Thymus (tissue), 11 donors: ENCODE results near the gene MMD. TPM values are rescaled to one million over a fixed set of nuclear protein-coding genes. Genes with fewer than 3 reads are reported as not detected.

Source experiments
- DNase-seq, 9 donors: peaks; one replicate each; pipeline ENCODE4 v3.0.0-alpha.2; 2013; ENCODE audit warnings: low spot score in 9 of 9, low read depth in 6 of 9, missing footprints in 1 of 9
- H3K27ac ChIP-seq, 2 donors: one replicate each; pipeline ENCODE4 v1.5.1; 2013; ENCODE audit warnings: control low read depth in 1 of 2, low read depth in 1 of 2, low read length in 1 of 2, mild to moderate bottlenecking in 1 of 2, moderate library complexity in 1 of 2
- H3K27me3 ChIP-seq, 2 donors: one replicate each; pipeline ENCODE4 v1.5.1; 2013; ENCODE audit warnings: low read length in 1 of 2; ENCODE audit not compliant: control insufficient read depth in 2 of 2, insufficient read depth in 1 of 2
- H3K36me3 ChIP-seq, 2 donors: one replicate each; pipeline ENCODE4 v1.5.1; 2013; ENCODE audit warnings: low read length in 1 of 2, mild to moderate bottlenecking in 1 of 2, moderate library complexity in 1 of 2; ENCODE audit not compliant: control insufficient read depth in 2 of 2, insufficient read depth in 2 of 2
- H3K4me1 ChIP-seq, 2 donors: one replicate each; pipeline ENCODE4 v1.5.1; 2013; ENCODE audit warnings: low read length in 2 of 2; ENCODE audit not compliant: control insufficient read depth in 2 of 2, insufficient read depth in 2 of 2
- H3K4me3 ChIP-seq, 2 donors: one replicate each; pipeline ENCODE4 v1.5.1; 2013; ENCODE audit warnings: low read length in 2 of 2, control low read depth in 1 of 2, mild to moderate bottlenecking in 1 of 2
- H3K9me3 ChIP-seq, 2 donors: one replicate each; pipeline ENCODE4 v1.5.1; 2013; ENCODE audit warnings: low read length in 1 of 2, mild to moderate bottlenecking in 1 of 2; ENCODE audit not compliant: control insufficient read depth in 2 of 2, insufficient read depth in 1 of 2
- WGBS: extraction: QIAGEN DNeasy Blood & Tissue Kit; methylation state at CpG from one replicate; pipeline ENCODE4 v1.1.7; 2013; 5-methylcytosine and 5-hydroxymethylcytosine counted together
- polyA plus RNA-seq: library from polyadenylated mRNA; stranded (reverse); fragments of 200-250 nt; gene quantifications from one replicate; pipeline ENCODE4 v1.2.3, GENCODE V29; 2013
- total RNA-seq: library from RNA; stranded (reverse); fragments of 120-200 nt; gene quantifications from one replicate; pipeline ENCODE4 v1.2.4, GENCODE V29; 2013
- donor health status: healthy.

MMD gene
- total and polyA plus RNA-seq, 2 donors: 9.1 to 17.0 TPM

DNA sequence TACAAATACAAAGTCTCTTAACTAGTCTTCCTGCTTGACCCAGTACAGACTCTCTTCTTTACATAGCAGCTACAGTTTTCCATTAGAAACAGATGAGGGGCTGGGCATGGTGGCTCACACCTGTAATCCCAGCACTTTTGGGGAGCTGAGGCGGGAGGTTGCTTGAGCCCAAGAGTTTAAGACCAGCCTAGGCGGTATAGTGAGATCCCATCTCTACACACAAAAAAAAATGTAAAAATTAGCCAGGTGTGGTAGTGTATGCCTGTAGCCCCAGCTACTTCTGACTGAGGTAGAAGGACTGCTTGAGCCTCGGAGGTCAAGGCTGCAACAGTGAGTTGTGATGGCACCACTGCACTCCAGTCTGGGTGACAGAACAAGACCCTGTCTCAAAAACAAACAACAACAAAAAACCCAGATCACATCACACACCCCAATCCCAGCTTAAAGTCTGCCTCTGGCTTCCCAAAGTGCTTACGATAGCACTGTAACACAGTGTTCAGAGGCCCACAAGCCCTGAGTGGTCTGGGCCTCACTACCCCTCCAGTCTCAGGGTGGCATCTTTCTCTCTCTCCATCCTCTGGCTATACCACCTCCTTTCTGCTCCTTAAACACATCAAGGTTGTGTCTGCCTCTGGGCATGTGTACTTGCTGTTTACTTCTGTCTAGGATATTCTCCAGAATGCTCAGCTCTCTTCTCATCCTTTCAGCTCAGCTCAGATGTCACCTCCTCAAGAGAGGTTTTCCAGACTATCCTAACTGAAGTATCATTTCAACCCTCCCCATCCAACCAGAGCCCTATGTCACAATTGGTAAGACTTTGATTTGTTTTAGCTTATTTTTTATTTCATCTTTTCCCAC is 4.0 kb downstream of the MMD start:
- no peaks in the 10 kb centered on the region for H3K27me3 ChIP-seq
- no peak overlapping the region for H3K27ac ChIP-seq
- no peaks in the 10 kb centered on the region for H3K9me3 ChIP-seq
- H3K4me1 ChIP-seq: peaks cover 3 to 9% of the 10 kb centered on the region in 2 donors
- no peak for DNase-seq
- H3K36me3 ChIP-seq: peaks cover 3 to 6% of the 10 kb centered on the region in 2 donors
- H3K4me3 ChIP-seq: no peak overlapping the region
- 97% methylated on average over 4 of the region's 4 CpGs for WGBS

DNA sequence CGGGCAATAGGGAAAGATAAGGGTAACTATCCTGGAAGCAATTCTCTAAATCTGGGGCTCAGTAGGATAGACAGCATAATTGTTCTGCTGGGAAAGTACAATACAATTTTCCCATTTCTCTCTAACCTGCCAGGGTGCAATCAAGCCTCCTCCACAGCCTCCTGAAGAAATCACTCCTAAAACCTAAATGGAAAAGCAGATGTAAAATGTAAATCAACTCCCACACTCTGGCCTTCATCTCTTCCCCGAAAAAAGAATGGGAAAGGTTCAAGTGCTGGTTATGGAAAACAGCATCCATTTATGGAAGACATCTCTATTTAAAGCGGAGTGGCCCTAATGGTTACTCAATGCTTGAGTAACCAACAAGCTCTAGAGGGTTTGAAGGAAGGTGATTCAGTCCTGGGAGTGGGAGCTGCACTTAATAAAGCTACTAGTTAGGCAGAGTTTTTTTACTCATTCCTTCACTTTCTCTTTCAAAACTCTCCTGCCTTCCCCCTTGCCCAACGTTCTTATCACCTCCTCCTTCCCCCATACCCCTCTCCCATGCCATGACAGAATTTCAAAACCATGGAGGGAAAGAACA is 5.1 kb downstream of the MMD start:
- H3K27me3 ChIP-seq: no peaks in the 10 kb centered on the region
- peaks cover 3 to 6% of the 10 kb centered on the region in 2 donors for H3K36me3 ChIP-seq
- 80% methylated on average over 4 of the region's 4 CpGs for WGBS
- peaks cover 0 to 5% of the 10 kb centered on the region in 2 donors for H3K4me1 ChIP-seq
- no peak overlapping the region for H3K27ac ChIP-seq
- H3K4me3 ChIP-seq: no peak overlapping the region
- H3K9me3 ChIP-seq: no peaks in the 10 kb centered on the region
- DNase-seq: no peak

DNA sequence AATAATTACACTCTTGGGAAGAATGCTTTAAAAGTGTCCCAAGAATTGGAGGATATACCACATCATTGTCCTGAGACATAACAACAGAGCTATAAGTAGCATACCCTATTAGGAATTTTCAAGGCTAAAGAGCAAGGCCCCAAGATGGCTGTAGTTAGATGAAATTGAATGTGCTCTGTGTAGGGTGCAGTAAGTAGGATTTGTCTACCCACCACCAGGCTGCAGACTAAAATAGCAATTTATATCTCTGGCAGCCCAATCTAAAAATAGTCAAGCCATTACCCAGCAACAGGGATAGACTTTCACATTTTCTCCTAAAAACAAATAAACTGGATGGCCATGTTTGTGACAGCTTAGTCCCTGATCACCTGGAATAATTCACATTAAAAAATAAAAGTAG is 5.6 kb downstream of the MMD start:
- DNase-seq: no peak
- Histone ChIP-seq H3K27me3 (no peaks in the 10 kb centered on the region), H3K4me1 (peaks cover 0 to 5% of the 10 kb centered on the region in 2 donors), H3K27ac (no peak overlapping the region), H3K9me3 (no peaks in the 10 kb centered on the region), H3K4me3 (no peak overlapping the region), H3K36me3 (peaks cover 6 to 10% of the 10 kb centered on the region in 2 donors)

DNA sequence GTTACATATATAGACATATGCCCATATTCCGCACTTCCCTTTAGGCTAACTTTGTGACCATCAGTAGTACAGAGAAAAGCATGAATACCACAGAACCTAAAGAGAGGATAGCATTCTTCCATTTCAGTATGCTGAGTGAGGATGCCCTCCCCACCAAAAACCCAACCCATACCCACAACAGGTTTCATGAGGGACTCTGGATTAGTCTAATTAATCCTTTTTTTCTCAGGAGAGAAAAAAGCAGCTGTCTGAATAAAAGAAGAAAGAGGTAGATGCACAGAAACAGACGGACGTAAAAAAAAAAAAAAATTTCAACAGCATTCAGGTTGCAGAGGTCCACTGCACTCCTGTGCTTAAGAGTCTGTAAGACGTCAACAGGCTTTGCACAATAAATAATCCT is 6.7 kb downstream of the MMD start:
- WGBS: 97% methylated on average over 4 of the region's 4 CpGs
- no peak for DNase-seq
- H3K27me3 ChIP-seq: no peaks in the 10 kb centered on the region

DNA sequence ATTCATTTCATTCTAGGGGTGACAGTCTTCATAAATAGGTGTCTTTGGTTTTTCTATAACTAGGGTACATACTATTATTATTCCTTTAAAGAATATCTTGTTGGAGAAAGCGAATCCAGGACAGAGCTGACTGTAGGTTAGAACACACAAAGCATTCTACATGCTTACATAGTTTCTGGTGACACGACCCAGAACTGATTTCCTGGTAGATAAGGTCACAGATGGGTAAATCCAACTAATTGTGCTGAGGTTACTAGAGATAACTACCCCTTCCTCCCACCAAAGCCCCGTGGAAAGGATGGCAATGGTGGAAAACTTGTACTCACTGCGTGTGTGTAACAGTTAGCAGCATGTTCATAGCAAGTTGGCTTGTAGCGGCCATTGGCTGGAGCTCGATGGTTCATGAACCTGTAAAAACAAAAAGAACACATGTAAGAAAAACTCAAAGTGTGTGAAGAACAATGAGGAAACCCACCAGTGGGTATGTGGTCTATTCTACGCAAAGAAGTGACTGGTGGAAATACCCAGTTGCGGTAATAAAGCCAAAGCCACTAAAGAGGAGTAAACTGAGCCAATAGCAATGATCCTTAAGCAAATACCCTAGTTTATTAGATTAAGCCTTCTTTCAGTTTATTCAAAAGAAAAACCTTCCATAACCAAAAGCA is 7.7 kb downstream of the MMD start:
- H3K9me3 ChIP-seq: no peaks in the 10 kb centered on the region
- WGBS: 94% methylated on average over 8 of the region's 8 CpGs
- peaks cover 10 to 25% of the 10 kb centered on the region in 2 donors for H3K36me3 ChIP-seq
- no peak overlapping the region for H3K4me3 ChIP-seq
- no peaks in the 10 kb centered on the region for H3K27me3 ChIP-seq
- H3K27ac ChIP-seq: no peak overlapping the region
- no peak for DNase-seq
- no peaks in the 10 kb centered on the region for H3K4me1 ChIP-seq

More for the DNA sequence above, 6.7 kb downstream of the MMD start:
- Histone ChIP-seq H3K9me3 (no peaks in the 10 kb centered on the region), H3K4me1 (no peaks in the 10 kb centered on the region), H3K4me3 (no peak overlapping the region), H3K36me3 (peaks cover 10 to 15% of the 10 kb centered on the region in 2 donors), H3K27ac (no peak overlapping the region)

DNA sequence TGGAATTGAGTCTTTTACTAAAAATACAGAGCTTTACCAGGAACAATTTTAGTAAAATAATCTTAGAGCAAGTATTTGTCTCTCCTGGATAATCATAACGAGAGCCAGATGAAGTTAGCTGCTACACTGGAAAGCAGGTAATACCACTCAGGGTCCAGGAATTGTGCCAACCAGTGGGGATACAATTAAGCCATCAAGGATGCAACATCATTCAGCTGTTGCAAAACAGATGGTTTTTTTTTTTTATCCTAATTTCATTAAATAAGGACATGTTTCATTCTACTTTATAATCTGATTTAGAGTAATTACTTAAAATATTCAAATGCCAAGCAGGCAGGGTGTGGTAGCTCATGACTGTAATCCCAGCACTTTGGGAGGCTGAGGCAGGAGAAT is 10.2 kb downstream of the MMD start:
- H3K36me3 ChIP-seq: peaks cover 10 to 31% of the 10 kb centered on the region in 2 donors
- 97% methylated on average over 1 of the region's 1 CpG for WGBS
- no peak overlapping the region for H3K27ac ChIP-seq

DNA sequence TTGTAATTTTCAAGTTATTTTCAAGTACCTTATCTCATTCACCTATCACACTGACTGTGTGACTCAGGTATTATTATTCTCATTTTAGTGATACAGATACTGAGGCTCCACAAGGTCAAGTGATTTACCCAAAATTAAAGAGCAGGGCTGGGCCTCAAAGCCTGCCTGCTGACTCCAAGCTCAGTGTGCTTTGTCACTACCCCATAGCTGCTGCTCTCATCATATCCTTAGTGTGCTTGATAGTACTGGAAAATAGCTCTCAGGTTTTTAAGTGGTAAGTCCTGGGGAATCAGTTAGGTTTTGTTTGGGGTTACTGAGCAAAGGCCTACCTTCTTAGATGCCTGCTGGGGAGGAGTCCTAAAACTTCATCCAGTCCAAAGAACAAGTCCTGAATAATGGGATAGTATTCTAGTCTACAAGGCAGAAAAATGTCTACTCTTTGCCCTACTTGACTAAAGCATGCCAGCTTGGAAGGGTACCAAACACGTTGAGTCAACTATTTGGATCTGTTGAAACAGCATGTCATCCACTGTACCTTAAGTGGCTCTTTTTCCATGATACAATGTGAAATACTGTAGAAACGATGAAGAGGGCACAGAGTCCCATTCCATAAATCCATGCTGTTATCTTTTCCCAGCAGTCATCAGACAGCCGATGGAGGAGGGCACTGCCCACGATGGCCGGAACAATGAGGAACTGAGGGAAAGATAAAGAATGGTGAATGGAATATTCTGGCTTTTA is 10.7 kb downstream of the MMD start:
- no peaks in the 10 kb centered on the region for H3K27me3 ChIP-seq
- H3K9me3 ChIP-seq: no peaks in the 10 kb centered on the region
- H3K27ac ChIP-seq: no peak overlapping the region
- no peaks in the 10 kb centered on the region for H3K4me1 ChIP-seq
- DNase-seq: no peak
- no peak overlapping the region for H3K4me3 ChIP-seq
- peaks cover 13 to 31% of the 10 kb centered on the region in 2 donors for H3K36me3 ChIP-seq
- 96% methylated on average over 5 of the region's 5 CpGs for WGBS

More for the DNA sequence above, 10.2 kb downstream of the MMD start:
- H3K4me3 ChIP-seq: no peak overlapping the region
- H3K9me3 ChIP-seq: no peaks in the 10 kb centered on the region
- H3K4me1 ChIP-seq: no peaks in the 10 kb centered on the region
- no peaks in the 10 kb centered on the region for H3K27me3 ChIP-seq
- DNase-seq: no peak

DNA sequence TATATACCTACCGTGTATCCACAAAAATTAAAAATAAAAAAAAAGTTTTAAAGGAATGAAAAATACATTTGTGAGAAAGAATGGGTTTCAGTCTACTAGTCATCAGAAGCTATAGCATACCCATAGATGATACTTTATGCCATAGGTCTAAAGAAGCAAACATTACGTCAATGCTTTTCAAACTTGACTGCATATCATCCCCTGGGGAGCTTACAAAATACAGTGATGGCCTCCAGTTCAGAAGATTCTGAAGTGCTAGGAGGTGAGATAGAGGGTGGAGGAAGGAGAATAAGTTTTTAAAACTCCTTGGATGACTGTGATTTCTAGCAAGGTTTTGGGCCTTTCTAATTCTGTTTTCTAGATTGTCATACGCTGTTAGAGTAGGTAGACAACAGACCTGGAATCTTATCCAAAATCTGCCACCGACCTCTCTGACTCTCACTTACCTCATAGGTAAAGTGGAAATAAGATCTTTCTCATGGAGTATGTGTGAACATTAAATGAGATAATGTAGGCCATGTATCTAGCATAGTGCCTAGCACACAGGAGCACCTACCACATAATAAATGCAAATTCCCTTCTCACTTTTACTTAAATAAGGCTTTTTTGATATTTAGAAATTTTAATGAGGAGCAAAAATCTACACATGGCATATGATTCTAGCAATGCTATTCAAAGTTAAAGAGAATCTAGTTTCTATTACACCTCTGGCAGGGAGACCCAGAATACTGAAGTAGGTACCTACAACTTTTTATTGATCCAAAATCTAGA is 12.4 kb downstream of the MMD start:
- Histone ChIP-seq H3K36me3 (peaks cover 13 to 35% of the 10 kb centered on the region in 2 donors), H3K4me3 (no peak overlapping the region), H3K4me1 (no peaks in the 10 kb centered on the region), H3K27ac (no peak overlapping the region), H3K27me3 (no peaks in the 10 kb centered on the region), H3K9me3 (no peaks in the 10 kb centered on the region)
- WGBS: 98% methylated on average over 4 of the region's 4 CpGs
- no peak for DNase-seq
